Measurements from ENCODE around the gene ELK3.

ELK3 gene

GRCh38 chr12:96260644-96261043, 66.5 kb downstream of the ELK3 start:
- DNase-seq: no peak

DNA sequence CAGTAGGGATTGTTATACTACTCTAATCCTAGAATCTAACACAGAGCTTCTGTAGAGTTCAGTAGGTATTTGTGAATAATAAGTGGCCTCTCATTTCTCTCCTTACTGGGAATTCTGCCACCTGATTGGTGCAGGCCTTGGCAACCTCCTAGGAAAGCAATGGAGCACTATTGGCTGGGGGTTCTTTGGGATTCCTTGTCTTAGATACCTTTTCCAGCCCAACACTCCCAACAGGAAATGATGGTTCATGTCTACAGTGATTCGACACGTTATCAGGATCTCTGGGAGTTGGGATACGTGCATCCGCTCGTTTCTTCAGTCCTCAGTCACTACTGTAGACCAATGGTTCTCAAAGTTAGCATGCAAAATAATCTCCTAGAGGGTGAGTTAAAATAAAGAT, 67.4 kb downstream of the ELK3 start:
- DNase-seq: no peak

DNA sequence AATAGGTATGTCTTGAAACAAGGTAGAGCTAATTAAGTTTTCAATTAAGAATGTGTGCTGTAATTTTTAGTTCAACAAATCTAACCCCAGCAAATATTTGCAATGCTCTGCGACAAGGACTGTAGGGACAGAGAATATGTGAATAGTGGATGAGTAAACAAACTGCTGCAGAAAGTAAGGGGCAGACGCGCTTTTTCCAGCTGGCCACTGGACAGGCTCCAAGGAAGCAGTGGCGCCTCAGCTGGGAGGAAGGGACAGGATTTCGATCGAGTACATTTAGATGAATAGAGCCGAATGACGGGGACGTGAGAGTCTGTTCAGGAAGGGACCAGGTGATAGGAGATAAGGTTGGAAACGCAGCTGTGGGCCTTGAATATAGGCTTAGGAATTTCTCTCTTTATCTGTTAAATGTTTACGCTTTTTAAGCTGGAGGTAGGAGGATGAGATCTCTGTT, 69.3 kb downstream of the ELK3 start:
- DNase-seq: no peak

GRCh38 chr12:96265400-96265799, 71.2 kb downstream of the ELK3 start:
- DNase-seq: no peak

GRCh38 chr12:96265836-96266235, 71.7 kb downstream of the ELK3 start:
- no peak for DNase-seq

DNA sequence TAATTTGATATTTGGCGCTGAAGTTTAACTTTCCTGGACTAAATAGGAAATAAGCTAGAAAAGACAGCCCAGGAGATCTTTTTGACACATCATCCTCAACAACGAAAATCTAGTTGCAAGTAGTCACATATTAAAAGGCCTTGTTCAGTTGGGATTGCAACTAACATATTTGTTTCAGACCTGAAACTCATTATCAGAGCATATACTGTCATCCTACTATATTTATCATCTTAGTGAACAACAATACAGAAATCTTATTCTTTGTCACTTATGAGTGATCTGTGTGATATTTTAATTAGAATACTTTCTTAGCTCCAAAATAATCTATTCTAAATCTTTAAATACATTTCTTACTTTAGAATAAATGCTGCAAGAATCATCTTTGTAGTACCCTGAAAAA, 72.1 kb downstream of the ELK3 start:
- no peak for DNase-seq

- no peak for DNase-seq
Observed at GRCh38 chr12:96271469-96272199, 77.5 kb downstream of the ELK3 start.

DNA sequence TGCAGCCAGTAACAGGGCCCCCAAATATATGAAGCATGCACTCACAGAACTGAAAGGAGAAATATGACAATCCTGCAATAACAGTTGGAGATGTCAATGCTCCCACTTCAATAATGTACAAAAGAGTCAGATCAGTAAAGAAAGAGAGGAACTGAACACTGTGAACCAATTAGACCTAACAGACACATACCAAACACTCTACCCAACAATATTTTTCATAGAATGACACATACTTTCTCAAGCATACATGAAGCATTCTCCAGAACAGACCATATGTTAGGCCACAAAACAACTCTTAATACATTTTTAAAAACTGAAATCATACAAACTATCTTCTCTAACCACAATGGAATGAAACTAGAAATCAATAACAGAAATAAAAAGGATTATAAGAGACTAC, 80.2 kb downstream of the ELK3 start:
- no peak for DNase-seq

DNA sequence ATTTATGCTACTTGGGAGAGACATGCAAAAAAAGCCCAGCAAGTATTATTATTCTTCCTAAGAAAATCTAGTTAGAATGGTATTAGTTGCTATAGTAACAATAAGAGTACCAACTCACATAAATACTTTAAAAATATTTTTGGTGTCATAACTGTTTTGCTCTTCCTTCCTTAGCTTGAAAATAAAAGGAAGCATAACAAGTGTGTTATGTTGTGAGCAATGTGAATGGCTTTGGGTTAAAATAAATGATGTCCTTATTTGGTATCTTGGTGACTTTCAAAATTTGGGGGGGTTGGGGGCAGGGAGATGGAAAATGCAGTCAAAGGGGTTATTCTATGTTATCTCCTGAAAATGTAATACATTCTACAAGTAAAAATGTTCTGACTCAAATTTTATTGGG, 91.0 kb downstream of the ELK3 start:
- no peak for DNase-seq

- DNase-seq: no peak
Observed at GRCh38 chr12:96289067-96289466, 94.9 kb downstream of the ELK3 start.

GRCh38 chr12:96293093-96293492, 98.9 kb downstream of the ELK3 start:
- DNase-seq: no peak

- DNase-seq: no peak
Observed at GRCh38 chr12:96294831-96295230, 100.7 kb downstream of the ELK3 start.

DNA sequence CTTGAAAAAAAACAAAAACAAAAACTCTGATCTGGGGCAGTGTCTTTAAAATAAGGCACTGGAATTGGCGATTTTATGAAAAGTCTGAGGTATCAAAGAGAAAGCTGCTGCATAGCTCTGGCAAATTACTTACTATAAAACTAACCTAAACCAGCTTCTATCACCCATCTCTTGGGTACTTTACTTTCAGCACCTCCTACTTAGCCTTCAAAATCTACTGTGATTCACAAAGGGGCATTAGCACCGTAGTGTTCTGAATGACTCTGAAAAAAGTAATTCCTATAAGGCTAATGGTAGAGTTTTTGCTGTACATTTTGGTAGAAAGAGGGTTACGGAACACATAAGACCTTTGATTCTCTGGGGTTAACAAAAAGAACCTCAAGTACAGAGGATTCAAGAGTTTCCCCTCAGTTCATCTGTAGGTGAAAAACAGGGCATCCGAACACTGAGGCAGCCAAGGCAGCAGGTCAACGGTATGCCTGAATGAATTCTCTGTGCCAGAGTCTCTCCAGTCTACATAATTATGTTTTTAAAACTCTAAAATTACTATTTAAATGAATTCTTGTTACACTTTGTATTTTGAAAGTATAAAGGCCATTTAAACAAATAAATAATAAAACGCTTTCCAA, 101.5 kb downstream of the ELK3 start:
- no peak for DNase-seq

DNA sequence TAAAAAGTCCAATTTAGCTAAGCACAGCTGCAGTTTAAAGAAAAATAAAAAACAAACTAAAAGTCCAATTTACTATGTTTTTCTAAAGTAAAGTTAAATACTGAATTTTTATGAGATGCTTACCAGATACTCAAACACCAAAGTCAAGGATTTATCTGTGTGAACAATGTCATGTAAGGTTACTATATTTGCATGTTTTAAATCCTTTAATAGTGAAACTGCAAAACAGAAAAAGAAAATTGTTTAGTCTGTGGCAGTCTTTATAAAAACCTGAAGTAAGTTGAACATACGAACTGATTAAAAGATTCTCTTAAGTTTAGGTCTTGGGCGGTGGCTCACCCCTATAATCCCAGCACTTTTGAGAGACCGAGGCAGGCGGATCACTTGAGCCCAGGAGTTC, 103.3 kb downstream of the ELK3 start:
- DNase-seq: no peak

DNA sequence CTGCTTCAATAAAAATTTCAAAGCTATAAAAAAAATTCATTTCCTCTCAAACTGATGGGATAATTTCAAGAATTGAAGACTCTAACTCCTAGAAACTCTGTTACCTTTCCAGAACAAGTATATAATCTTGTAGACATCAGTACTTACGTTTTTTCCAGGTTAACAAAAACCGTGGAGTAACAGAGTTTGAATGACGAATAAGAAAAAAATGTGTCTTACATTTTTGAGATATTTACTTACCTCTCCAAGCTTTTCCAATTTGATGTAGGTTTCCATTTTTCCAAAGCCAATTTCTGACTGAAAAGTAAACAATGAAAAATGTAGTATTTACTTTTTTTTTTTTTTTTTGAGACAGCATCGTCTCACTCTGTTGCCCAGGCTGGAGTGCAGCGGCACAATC, 105.9 kb downstream of the ELK3 start:
- no peak for DNase-seq

DNA sequence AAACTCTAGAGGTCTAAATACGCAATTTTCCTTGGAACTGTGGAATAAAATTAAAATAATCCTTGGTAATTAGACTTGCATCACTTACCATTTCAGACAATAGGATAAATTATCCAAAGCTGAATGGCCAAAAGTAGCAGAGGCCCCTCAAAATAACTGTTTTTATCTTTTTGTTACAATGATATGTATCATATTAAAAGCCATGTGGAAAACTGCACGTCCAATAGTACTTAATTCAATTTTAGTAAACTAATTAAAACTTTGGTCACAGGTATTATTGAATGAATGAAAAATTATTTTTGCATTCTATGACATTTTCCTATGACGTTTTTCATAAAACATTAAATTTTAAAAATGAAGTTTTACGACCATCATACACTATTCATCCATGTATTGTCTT, 107.6 kb downstream of the ELK3 start:
- no peak for DNase-seq

DNA sequence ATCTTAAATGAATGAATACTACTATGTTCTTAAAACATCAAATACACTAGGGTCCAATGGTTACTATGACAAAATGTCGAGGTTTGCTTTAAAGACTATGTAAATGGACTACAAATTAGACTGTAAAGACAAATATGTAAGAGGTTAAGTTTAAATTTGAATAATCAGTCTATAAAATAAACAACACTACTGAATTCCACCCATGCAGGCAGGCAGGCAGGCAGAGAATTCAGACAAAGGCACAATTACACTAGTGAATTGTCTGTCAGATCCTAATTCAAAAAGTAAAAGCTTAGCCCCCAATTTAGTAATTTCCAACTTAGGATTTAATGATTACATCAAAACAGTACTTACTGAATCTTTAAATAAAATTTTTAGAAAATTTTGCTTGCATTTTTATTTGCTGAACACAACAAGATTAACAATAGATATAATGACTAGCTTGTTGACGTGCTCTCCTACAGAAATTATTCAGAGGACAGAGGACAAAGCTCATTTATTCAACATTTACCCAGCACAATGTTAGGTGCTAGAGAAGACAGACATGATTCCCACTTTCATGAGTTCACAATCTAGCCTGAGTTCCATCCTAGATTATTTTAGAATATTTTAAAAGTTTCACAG, 108.6 kb downstream of the ELK3 start:
- DNase-seq: no peak

- no peak for DNase-seq
Observed at GRCh38 chr12:96303653-96304052, 109.5 kb downstream of the ELK3 start.

GRCh38 chr12:96305665-96306064, 111.5 kb downstream of the ELK3 start:
- no peak for DNase-seq

DNA sequence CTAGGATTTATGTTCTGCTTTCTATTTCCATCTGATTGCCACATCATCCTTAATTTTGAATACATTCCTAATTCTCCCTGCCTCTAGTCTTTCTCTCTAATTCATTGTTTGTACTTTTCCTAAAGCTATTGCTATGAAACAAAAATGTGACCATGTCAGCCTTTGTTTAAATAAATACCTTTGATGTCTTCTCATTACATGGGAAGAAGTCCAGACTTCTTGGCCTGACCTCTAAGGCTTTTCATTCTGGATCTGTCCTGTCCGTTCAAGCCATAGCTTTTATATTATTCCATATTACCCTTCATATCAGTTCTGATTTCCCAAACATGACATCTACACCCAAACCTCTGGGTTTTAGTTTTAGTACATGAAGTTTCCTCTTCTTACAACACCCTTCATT, 114.7 kb downstream of the ELK3 start:
- DNase-seq: no peak

DNA sequence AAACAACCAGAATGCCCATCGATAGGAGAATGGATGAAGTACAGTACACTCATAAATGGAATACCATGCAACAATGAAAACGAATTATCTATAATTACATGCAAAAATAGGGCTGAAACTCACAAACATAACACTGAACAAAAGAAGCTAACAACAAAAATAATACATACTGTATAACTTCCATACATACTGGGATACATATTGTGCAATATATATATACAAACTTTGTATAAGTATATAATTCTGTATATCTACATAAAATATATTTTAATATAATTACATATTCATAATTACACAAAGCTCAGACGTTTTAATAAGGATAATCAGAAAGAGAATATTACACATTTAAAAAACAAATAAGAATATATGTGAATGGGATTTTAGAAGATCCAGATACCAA, 115.9 kb downstream of the ELK3 start:
- DNase-seq: no peak

GRCh38 chr12:96311191-96311590, 117.0 kb downstream of the ELK3 start:
- no peak for DNase-seq

- no peak for DNase-seq
Observed at GRCh38 chr12:96313606-96314005, 119.4 kb downstream of the ELK3 start.

DNA sequence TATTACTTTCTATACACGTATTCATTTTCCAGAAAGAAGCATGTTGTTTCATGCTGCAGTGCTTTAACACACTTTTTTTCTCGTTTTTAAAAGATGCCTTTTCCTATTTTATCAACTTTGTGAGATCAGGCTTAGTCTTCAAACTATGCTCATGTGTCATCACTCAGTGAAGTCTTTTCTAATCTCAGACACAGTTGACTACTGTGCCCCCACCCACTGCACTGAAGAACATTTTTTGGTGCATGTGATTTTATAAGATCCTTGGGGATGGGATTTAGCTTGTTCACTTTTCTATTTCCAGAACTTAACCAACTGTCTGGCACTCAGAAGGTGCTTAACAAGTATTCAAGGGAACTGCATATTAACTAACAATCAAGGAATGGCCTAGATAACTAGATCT, 120.5 kb downstream of the ELK3 start:
- no peak for DNase-seq
